GM19452 (cell line): ENCODE measurements around the gene SPRN.
A peak's percentile ranks its signal among the peaks of the same experiment; 100 is the strongest.

Source experiments
- ATAC-seq: cut with Tn5 transposase; IDR thresholded peaks from one replicate; pipeline ENCODE4 v1.9.1; 2021; ENCODE audit not compliant: unreplicated experiment

The SPRN gene

GRCh38 chr10:133411523-133412380, 12.7 kb downstream of the SPRN start:
- no peak for ATAC-seq

DNA sequence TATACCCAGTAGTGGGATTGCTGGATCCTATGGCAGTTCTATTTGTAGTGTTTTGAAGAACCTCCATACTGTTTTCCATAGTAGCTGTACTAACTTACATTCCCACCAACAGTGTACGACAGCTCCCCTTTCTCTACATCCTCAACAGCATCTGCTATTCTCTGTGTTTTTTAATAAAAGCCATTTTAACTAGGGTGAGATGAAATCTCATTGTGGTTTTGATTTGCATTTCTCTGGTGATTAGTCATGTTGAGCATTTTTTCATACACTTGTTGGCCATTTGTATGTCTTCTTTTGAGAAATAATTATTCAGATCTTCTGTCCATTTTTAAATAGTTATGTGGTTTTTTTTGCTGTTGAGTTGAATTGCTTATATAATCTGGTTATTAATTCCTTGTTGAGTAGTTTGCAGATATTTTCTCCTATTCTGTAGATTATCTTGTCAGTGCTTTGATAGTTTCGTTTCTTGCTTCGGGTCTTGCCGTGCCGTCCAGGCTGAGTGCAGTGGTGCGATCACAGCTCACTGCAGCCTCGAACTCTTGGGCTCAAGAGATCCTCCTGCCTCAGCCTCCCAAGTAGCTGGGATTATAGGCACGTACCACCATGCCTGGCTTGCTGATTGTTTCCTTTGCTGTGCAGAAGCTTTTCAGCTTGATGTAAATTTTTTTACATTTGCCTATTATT, 18.4 kb downstream of the SPRN start:
- ATAC-seq: peak; percentile 66

DNA sequence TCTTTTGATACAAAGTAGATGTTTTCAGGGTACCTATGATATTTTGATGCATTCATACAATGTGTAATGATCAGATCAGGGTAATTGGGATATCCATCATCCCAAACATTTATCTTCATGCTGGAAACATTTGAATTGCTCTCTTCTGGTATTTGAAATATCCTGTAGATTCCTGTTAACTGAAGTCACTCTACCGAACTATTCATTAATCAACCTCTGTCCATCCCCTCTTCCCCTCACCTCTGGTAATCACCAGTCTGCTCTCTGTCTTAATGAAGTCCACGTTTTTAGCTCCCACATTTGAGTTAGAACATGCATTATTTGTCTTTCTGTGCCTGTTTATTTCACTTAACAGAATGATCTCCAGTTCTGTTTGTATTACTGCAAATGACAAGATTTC, 19.2 kb downstream of the SPRN start:
- ATAC-seq: no peak

DNA sequence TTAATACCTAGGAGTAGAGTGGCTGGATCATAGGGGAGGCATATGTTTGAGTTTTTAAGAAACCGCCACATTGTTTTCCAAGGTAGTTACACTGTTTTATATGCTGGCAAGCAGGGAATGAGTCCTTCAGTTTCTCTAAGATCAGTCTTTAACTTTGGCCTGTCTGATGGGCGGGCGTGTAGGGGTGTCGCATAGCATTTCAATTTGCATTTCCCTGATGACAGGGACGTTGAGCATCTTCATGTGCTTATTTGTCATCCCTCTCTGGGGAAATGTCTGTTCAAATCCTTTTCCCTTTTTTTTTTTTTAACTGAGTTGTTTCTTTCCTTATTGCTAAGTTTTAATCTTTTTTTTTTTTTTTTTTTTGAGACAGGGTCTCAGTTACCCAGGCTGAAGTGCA, 20.6 kb downstream of the SPRN start:
- no peak for ATAC-seq

- no peak for ATAC-seq
These were observed 21.1 kb downstream of the SPRN start for GRCh38 chr10:133403359-133403758.

DNA sequence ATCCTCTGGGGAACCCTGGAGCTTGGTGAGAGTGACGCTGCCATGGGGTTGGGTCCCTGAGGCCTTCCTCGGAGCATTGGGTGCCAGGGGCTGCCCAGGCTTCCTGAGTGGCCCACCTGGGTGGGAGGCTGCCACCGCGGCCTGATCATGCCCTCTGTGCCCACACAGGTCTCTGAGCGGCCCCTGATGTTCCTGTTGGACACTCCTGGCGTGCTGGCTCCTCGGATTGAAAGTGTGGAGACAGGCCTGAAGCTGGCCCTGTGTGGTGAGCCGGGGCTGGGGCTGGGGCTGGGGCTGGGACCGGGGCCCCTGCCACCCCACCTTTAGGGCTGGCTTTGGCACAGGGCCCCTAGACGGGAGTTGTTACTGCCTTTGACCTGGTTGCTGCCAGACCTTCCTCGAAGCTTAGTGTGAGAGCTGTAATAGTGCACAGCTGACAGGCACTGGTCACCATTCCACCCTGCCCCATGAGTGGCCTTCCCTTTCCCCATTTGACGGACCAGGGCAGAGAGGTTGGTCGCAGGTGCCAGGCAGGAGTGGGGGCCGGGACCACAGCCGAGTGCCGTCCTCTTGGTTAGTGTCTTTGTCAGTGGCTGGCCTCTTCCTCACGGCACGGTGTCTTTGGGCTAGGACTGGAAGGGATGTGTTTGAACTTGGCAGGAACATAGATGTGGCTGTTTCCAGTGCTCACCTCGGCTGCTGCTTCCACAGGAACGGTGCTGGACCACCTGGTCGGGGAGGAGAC, 22.3 kb downstream of the SPRN start:
- no peak for ATAC-seq

- ATAC-seq: peak; percentile 10
These were observed 22.9 kb downstream of the SPRN start for GRCh38 chr10:133401500-133401899.

GRCh38 chr10:133400624-133401424, 23.6 kb downstream of the SPRN start:
- ATAC-seq: peak; percentile 78

GRCh38 chr10:133399123-133399601, 25.3 kb downstream of the SPRN start:
- ATAC-seq: no peak

DNA sequence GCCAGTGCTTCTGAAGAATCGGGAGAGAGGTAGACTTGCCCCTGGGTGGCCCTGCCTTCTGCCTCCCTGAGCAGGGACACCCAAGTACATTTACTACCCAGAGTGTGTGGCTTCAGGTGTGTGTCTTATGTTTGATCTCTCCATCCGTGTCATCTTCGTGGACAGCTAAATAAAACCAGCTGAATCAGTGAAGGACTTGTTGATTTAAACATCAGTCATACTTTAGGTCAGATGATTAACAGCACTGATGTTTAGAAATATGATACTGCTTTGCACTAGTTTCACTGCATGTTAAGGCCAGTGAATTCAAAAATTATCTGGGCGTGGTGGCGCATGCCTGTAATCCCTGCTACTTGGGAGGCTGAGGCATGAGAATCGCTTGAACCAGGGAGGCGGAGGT, 26.5 kb downstream of the SPRN start:
- no peak for ATAC-seq

- ATAC-seq: no peak
These were observed 28.3 kb downstream of the SPRN start for GRCh38 chr10:133396035-133396624.

GRCh38 chr10:133394801-133395221, 29.6 kb downstream of the SPRN start:
- ATAC-seq: no peak

GRCh38 chr10:133394064-133394663, 30.3 kb downstream of the SPRN start, which contains the start of gene MTG1:
TSS of gene MTG1 (plus strand) at chr10:133394157. CDS start at chr10:133394221, 64 bp downstream.
- ATAC-seq: peak; percentile 59

- ATAC-seq: no peak
These were observed 30.9 kb downstream of the SPRN start for GRCh38 chr10:133393401-133394063.

DNA sequence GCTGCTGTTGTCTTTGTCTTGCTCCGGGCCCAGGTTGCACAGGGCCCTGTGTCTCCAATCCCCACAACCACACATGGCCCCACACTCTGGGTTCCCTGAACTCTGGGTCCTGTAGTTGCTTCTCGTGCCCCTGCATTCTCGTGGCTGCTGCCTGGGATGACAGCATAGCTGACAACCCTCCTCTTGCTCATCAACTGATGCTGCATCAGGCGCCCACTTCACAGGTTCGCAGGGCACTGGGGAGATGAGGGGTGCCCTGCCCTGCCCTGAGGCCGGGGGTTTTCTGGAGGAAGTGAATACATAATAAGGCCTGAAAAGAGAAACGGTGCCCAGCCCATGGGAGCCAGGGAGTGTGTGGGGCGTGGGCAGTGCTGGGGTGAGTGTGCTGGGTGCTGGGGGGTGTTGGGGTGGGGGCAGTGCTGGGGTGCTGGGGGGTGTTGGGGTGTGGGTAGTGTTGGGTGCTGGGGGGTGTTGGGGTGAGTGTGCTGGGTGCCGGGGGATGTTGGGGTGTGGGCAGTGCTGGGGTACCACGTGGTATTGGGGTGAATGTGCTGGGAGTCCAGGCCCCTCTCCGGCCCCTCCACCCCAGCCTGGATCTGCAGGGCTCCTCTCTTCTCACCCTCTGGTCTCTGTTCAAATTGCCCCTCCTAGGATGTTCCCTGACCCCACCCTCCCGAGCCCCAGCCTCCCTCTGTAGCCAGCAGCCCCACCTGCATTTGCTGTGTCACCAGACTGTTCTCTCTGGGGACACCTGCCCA, 32.5 kb downstream of the SPRN start:
- no peak for ATAC-seq

- no peak for ATAC-seq
These were observed 33.2 kb downstream of the SPRN start for GRCh38 chr10:133391249-133391635.

DNA sequence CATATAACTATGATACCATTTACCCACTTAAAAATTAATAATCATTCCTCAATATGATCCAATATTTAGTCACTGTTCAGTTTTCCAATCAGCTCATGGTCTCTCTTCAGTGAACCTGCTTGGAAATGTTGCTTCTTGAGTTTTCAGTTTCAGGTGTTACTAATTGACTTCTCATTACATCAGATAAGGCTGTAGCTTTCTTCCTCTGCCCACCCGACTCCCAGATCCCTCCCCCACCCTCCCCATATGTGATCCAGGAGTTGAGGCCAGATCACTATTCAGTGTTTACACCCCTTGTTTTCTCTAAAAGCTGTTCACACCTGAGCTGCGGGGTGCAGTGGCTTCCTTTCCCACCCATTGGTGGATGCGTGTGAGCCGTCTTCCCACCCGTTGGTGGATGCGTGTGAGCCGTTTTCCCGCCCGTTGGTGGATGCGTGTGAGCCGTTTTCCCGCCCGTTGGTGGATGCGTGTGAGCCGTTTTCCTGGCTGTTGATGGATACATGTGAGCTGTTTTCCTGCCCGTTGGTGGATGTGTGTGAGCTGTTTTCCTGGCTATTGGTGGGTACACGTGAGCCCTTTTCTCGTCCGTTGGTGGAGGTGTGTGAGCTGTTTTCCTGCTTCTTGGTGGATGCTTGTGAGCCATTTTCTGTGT, 33.7 kb downstream of the SPRN start:
- ATAC-seq: no peak
